ENCODE data around the gene ZNF134.

The ZNF134 gene

GRCh38 chr19:57641715-57642234, 27.7 kb downstream of the ZNF134 start:
- no peak for DNase-seq (ENCODE audit: low spot score)

GRCh38 chr19:57642396-57643046, 28.5 kb downstream of the ZNF134 start:
- no peak for DNase-seq (ENCODE audit: low spot score)

GRCh38 chr19:57643734-57644133, 29.7 kb downstream of the ZNF134 start:
- no peak for DNase-seq (ENCODE audit: low spot score)

DNA sequence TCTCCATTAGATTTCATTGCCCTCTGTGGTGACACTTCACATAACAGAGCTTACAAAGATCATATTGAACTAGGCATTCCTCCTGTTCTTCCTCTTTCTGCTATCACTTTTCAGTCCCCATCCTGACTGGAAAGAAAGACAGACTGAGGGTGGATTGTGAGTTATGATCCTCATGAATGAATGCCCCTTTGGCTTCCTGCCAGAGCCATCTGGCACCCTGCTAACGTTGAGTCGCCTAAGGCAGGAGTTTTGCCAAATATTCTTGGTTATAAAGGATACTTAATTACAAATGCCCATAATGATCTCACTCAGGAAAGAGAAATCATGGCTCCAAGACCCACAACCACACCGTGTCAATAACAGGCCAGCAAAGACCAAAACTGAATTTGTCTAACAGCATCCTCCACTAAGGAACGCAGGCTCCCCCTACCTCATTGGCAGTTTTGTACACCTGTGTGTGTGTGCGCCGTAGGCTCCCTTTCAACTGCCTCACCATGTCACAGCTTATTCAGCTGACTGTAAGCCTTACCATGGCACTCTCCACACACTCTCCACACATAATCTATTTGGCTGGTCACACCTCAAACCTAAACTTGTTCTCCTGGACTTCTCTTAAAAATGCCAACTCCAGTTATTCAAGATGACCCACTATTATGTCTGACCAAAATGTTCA, 34.4 kb downstream of the ZNF134 start:
- peak; percentile 11 for DNase-seq (ENCODE audit: low spot score)

DNA sequence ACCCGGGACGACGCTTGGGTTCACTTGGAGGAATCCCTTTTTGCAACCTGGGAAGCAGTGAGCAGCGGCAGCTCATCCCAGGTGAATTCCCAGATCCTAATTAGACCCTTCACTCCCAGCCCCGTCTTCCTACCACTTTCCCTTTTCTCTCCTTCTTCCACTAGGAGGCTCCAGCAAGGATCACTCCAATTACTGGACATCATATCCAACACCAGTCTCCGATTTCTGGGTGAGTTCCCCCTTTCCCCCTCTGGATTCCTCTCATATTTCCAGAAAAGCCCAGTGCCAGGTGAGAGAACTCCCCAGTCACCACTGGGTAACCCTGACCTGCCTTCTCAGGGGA, 37.6 kb downstream of the ZNF134 start:
- no peak for DNase-seq (ENCODE audit: low spot score)

DNA sequence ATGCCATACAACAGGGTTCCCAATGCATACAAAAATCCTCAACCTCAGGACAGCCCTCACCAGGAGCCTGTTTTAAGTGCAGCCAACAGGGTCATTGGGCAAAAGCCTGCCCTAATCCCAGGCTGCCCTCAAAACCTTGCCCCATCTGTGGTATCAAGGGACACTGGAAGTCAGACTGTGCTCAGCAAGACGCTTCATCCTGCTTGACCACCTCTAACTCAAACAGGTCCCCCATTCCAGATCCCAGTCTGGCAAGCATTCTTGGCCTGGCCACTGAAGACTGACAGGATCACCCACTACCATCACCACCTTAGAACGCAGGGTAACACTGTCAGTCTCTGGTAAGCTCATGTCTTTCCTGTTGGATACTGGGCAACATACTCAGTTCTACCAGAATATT, 39.6 kb downstream of the ZNF134 start:
- no peak for DNase-seq (ENCODE audit: low spot score)

DNA sequence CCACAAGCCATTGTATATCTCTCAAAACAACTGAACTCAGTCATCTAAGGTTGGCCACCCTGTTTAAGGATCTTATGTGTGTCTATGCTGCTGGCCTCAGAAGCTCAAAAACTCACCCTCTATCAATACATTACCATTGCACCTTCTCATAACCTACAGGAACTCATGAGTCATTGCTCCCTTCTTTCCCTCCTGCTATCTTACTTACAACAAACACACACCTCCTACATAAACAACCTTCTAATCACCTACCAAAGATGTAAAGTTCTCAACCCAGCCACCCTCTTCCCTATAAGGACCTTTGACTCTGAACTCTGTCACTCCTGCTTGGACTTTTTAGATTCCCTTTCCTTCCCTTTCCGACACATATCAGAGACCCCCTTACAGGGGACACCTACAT, 41.4 kb downstream of the ZNF134 start:
- DNase-seq (ENCODE audit: low spot score): no peak

DNA sequence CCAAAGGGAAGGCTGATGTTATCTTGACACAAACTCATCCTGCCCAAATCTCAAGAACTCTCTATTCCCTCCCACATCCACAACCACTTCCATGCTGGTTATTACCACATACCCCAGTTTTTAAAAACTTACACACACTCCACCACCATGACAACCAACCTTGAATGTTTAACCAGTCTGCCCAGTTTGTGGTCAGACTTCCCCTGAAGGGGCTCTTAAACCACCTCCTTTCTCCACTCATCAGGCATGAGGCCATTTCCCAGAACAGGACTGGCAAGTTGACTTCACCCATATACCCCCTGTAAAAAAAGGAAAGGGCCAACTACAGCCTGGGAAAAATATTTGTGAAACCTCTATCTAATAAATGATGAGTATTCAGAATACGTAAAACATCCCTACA, 42.3 kb downstream of the ZNF134 start:
- DNase-seq (ENCODE audit: low spot score): no peak

DNA sequence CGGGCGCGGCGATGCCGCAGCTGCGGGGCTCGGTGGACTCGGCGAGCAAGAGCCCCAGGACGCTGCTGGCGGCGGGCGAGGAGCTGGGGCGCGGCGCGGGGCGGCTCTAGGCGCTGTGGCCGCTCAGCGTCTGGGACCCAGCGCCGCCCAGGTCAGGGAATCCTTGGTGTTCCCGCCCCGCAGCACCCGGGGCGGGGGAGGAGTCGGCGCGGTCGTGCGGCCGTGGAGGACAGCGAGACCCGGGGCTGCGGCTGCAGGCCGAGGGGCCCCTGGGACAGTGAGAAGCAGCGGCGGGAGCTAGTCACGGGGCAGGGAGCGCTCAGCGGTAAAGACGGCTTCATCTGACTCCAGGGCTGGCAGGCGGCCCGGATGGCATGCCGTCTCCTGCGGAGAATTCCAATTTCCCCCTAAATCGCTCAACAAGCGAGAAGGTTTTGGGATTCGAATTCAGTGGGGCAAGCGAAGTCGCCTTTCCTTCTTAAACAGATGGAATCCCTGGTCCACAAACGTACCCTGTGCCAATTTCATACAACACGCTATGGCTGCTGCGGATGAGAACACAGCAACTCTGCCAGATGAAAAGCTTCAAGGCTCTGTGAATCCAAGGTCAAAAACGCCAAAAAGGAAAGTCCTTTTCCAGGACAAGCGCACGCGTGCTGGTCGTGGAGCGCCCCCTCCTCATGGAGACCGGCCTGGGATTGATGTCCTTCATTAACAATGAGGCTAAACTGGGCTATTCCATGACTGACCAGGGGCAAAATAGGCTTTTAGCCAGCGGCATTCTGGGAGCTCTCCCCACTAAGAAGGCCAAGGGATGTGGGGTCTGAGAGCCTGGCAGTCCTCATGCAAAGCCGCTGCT, 50.5 kb downstream of the ZNF134 start:
- DNase-seq (ENCODE audit: low spot score): peak; percentile 9

DNA sequence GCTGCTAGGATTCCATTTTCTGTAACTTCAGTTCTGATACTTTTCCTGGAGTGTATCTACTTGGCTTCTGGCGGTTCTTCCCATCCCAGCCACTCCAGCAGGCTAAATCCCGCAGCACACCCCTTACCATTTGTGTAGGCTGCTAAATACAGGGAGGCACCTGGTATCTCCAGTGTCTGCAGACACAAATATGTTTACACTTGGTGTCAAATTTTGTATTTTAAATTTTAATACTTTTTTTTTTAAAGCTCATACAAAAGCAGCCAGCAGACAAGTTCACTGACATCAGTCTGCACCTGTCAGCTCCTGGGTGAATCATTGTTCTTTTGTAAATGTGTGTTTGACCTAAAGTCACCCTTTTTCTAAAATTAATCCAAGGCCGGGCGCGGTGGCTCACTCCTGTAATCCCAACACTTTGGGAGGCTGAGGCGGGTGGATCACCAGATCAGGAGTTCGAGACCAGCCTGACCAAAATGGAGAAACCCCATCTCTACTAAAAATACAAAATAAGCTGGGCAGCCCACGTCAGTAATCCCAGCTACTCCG, 51.3 kb downstream of the ZNF134 start:
- no peak for DNase-seq (ENCODE audit: low spot score)

- no peak for DNase-seq (ENCODE audit: low spot score)
These were observed 53.2 kb downstream of the ZNF134 start for GRCh38 chr19:57667228-57667627.

DNA sequence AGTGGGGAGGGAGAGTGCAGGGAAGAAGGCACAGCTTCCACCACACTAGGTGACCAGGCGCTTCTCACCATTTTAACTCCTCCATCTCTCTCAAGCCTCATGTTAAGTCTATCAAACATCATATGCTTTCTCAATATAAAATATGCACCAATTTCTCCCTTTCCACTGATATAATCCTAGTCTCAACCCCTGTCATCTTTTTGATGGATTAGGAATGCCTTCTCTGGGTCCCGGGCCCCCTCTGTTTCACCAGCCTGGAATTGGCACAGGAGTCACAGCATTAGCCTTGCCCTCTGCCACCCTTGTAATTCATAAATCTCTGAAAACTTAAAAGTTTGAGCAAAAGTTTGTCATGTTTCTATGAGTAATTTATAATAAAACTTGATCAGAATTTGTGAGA, 54.6 kb downstream of the ZNF134 start, which contains the start of gene ZSCAN4:
ZSCAN4 (plus strand) TSS at position 301 of the 400 bp plus-strand sequence. CDS start 7,211 bp downstream, outside the sequence.
- DNase-seq (ENCODE audit: low spot score): no peak

- no peak for DNase-seq (ENCODE audit: low spot score)
These were observed 57.3 kb downstream of the ZNF134 start for GRCh38 chr19:57671124-57671895.

DNA sequence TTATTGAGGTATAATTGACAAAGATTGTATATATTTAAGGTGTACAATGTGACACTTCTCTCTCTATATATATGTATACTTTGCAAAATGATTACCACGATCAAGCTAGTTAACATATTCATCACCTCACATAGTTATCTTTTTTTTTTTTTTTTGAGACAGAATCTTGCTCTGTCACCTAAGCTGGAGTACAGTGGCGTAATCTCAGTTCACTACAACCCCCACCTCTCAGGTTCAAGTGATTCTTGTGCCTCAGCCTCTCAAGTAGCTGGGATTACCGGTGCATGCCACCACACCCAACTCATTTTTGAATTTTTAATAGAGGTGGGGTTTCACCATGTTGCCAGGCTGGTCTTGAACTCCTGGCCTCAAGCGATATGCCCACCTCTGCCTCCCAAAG, 58.4 kb downstream of the ZNF134 start:
- no peak for DNase-seq (ENCODE audit: low spot score)
